ENCODE results near the gene LMLN.

Gene LMLN

DNA sequence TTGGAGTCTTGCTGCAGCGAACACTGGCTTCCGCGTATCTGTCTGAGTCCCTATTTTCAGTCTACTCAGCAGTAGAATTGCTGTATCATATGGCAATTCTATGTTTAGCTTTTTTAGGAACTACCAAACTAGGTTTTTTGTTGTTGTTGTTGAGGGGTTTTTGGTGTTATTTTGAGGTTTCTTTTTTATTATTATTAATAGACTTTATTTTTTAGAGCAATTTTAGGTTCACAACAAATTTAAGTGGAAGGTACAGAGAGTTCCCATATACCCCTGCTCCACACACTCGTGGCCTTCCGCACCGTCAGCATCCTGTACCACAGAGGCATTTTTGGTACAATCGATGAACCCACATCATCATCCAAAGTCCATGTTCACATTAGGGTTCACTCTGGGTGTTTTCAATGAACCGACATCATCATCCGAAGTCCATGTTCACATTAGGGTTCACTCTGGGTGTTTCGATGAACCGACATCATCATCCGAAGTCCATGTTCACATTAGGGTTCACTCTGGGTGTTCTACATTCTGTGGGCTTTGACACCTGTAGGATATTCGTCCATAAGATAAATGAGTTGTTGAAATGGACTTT is 67.9 kb downstream of the LMLN start:
- no peak for FAIRE-seq

DNA sequence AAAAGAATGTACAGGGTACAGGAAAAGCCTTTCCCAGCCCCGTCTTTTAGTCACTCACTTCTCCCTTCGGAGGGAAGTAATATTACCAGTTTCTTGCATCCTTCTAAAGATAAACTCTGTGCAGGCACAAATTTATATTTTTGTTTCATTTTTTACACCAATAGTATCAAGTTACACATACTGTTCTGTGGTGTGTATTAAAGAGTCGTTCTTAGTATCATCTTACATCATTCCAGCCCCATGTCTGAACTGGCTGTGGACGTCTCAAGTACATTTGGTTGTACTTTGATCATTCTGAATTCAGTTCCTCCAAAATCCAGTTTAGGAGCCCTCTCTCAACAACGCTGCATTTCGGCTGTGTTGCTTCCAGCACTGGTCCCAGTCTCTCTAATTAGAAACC is 68.7 kb downstream of the LMLN start:
- FAIRE-seq, result no peak

DNA sequence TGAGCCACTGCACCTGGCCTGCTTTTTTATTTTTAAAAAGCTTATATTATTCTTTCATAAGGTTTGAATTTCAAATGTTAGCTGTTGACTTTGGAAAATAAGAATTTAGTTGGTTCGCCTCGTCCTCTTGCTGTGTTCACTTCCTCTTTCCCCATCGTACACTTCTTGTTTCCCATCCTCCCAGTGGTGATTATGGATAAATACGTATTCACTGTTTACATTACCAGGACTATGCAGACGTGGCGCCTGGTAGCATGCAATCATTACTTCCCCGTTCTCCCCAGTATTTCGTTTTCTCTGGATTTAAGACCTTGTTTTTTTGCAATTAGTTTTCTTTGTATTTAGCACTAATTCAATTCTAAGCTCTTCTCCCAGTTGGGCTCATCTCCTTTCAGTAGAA is 70.1 kb downstream of the LMLN start:
- no peak for FAIRE-seq

DNA sequence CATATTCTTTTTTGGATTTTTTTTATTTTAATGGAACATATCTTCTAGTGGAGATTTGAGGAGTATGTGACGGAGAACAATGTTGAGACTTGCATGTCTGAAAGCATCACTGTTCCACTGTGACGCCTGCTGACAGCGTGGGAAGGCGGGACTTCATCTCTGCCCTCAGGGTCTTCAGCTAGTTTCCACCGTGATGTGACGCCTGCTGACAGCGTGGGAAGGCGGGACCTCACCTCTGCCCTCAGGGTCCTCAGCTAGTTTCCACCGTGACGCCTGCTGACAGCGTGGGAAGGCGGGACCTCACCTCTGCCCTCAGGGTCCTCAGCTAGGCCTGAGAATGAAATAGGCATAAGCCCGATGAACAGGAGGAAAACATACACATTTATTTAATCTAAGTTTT is 70.7 kb downstream of the LMLN start:
- FAIRE-seq, result no peak

DNA sequence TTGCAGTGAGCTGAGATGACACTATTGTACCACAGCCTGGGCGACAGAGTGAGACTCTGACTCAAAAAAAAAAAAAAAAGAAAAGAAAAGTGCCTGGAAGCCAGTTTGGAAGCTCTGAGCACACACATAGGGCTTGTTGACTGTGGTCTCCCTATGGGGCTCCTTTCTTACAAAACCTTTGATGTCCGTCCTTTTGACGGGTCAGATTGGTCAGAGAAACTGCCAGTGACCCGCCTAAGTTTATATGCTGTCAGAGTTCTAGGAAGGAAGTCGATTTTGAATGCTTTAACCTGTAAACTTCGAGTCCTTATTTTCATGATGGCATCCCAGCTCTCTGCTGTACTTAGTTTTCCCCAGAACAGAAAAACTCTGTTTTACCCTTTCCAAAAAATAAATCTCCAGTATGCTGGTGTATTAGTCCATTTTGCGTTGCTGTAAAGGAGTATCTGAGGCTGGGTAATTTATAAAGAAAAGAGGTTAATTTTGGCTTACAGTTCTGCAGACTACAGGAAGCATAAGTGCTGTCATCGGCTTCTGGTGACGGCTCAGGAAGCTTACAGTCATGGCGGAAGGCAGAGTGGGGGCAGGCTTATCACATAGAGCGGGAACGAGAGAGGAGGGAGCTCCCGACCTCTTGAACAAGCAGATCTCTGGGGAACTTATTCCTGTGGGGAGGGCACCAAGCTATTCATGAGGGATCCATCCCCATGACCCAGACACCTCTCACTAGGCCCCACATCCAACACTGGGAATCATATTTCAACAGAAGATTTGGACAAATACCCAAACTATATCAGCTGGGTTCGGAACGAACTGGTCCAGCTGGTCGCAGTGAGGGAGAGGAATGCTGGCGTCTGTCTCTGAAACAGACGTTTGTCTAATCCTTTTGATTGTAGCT is 72.3 kb downstream of the LMLN start:
- no peak for FAIRE-seq

DNA sequence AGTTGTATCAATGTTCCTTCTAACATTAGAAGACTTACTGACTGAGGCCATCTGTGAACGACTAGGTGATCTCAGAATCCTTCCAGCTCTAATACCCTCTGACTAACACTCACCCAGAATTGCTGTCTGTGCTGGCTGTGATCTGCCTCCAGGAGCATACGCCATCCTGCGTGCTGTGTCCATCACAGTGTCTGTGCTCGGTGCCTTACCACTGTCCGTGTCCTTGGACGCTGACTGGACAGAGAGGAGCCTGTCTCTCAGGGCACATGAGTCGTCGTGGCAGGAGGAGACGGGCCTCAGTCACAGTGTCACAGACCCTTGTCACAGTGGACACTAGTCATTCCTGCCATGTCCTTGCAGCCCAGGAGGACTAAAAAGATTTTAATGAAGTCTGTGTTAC is 83.1 kb downstream of the LMLN start:
- FAIRE-seq, result no peak

DNA sequence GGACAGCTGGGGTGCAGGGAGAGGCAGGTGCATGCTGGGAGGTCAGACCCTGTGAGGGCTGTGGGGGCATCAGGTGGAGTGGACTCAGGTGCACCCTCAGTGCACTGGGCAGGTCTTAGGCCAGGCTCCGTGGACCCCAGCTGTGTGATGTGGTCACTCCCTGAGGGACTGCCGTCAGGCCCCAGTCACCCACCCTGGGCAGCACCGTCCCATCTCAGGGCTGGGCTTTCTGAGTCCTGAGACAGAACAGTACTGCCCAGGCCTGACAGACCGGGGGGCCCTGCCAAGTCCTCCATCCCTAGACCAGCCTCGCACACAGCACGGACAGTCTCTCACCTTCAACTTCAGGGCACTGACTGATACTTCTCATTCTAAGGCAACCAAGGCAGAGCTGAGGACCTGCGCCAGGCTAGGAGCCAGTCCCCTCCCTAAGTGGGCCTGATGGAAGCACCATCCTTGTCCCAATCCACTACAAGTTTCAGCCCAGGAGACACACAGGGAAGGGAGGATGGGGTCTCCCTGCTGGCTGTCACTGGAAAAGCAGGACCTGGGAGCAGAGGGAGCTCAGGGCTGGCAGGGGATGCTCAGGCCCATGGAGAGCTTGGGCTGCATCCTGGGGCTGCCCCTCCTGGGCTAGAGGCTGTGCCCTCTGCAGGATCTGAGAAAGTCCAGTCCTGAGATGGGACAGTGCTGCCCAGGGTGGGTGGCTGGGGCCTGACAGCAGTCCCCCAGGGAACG is 86.3 kb downstream of the LMLN start:
- FAIRE-seq, result no peak

DNA sequence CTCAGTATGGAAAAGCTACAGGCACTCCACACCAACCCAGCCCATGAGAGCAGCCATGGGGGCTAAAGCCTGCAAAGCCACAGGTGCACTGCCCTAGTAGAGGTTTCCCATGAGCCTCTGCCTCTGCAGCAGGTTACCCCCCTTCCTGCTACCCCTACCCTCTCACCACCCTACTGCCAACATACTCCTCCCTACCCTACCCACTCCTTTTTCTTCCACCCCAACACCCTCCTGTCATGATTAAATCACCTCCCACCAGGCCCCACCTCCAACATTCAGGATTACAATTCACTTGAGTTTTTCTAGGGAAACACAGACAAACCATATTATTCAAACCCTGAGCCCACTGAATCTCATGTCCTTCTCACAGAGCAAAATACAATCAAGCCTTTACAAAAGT is 88.4 kb downstream of the LMLN start:
- no peak for FAIRE-seq

DNA sequence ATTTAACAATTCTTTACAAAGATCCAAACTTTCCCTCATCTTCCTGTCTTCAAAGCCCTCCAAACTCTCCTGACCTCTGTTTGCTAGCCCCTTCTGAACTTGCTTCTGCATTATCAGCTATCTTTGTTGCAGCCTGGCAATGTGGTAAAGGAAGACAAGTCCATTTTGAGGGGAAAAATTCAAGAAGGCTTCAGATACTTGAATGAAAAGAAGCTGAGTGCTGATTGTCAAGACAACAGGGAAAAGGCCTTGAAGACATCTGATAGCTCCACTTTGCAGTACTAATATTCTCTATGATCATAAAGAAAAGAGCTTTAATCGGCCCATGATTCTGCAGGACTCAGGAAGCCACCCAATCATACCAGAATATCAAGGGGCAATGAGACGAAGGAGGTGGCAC is 91.8 kb downstream of the LMLN start:
- FAIRE-seq, result no peak

DNA sequence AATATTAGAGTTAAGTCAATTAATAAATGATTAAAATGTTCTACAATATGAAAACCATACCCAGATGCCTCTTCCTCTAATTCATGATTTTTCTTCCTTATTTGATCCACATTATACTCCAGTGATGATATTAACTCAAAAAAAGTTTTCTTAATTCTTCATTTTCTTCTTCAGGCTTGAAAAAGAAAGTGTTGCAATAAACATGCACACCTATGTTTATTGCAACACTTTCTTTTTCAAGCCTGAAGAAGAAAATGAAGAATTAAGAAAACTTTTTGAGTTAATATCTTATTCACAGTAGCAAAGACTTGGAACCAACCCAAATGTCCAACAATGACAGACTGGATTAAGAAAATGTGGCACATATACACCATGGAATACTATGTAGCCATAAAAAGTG is 93.4 kb downstream of the LMLN start:
- FAIRE-seq, result peak; percentile 78

DNA sequence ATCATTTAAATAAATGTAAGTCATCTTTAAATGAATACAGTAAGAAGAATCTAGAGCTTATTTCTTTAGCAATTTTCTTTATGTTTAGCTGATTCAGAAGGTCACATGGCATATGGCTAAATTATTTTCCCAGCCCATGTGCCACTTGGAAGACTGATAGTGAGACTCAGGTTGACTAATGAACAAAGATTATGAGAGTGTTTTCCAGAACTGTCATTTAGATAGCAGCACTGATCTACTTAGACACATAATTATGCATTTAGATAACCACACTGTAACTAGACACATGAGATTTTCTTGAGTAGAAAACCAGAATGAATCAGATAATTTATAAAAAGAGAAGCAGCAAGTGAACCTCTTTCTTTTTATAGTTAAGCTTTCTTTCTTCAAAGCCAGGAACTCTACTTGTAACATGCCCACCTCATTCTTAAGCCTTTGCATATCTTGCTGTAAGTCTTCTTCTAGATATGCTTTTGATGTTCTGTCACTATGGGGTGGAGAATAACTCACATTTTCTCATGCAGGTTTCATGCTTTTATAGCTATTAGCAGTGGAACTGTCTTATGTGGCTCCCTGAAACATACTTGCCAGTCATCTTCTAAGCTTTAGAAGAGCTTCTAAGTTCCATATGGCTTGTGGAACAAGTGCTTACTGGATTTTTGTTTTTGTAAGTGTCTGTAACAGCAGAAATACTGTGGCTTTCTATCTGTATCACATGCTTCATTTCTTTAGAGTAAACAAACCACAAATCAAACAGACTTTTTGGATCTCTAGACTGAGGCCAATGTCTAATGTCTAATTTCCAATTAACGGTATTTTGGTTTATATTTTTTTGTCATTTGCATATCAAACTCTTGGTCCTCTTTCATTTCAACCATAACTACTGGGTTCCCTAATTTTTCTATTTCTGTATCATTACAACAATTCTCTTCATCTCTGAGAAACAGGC is 101.4 kb downstream of the LMLN start:
- FAIRE-seq, result no peak

DNA sequence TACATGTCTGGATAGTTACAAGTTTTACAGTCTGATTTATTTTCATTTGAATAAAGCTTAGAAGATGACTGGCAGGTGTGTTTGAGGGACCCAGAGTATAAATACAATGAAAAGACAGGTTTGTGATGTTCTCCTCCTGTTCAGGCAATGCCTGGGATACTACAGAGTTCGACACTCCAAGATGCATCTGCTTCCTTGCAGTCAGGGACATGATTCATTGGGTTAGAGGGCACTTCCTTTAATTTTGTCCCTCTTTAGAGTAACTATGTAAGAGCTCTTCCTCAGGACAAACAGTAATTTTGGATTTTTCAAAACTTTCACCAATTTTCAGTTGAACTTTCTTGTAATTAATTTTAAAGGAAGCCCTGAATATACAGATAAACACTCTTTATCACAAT is 102.0 kb downstream of the LMLN start:
- FAIRE-seq, result no peak

DNA sequence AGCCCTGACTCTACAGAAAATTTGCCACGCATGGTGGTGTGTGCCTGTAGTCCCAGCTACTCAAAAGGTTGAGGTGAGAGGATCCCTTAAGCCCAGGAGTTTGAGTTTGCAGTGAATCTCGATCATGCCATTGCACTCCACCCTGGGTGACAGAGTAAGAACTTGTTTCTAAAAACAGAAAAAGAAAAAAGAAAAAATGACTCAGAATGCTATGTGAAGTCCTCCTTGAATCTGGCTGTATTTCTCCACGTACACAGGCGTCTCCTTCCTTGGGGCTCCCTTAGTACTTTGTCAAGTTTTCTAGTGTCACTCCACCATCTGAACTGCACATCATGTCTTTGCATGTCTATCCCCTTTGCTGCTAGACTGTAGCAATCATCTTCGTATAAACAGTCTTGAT is 104.4 kb downstream of the LMLN start:
- FAIRE-seq, result no peak

DNA sequence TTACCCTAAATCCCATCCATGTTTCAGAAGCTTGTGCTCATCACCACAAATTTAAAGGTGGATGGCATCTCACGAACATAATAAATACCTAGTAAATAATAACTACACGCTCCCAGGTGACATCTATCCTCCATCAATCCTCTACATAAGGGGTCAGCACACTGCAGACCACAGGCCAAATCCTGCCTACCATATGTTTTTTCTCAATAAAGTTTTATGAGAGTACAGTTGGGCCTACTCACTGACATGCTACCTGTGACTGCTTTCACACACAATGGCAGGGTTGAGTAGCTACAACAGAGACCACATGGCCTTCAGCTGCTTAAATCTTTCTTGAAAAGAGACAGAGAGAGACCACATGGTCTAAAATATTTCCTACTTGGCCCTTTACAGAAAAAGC is 105.9 kb downstream of the LMLN start:
- no peak for FAIRE-seq

DNA sequence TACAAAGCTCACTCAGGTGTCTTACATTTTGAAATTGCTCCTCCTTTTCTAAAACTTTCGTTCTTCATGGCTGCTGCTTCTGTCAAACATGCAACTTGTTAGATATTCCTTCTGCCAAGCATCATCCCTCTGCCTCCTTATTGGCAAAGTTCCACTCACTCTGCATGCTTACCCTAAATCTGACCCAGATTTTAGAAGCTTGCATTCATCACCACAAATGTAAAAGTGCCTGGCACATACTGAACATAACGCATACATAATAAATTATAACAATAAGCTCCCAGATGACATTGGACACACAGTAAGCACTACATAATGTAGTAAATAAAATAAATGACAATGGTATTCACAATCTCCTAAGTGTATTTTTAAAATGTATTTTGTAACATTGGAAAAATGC is 107.4 kb downstream of the LMLN start:
- FAIRE-seq, result no peak

DNA sequence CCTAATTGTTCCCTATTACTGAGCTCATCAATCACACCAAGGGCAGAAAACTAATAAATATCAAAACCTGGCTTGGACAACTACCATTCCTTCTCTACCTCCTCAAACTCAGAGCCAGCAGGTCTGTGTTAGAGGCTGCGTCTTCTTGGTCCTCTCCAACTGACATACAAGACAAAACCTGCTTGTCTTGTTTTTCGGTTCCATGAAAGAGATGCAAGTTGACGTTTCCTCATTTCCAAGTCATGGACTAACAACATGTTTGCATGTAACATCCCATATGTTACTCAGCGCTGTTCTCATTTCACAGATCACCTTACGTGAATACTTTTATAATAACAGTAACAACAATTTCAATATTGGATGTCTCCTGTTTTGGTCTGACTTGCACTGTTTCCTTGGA is 110.9 kb downstream of the LMLN start:
- FAIRE-seq, result no peak

DNA sequence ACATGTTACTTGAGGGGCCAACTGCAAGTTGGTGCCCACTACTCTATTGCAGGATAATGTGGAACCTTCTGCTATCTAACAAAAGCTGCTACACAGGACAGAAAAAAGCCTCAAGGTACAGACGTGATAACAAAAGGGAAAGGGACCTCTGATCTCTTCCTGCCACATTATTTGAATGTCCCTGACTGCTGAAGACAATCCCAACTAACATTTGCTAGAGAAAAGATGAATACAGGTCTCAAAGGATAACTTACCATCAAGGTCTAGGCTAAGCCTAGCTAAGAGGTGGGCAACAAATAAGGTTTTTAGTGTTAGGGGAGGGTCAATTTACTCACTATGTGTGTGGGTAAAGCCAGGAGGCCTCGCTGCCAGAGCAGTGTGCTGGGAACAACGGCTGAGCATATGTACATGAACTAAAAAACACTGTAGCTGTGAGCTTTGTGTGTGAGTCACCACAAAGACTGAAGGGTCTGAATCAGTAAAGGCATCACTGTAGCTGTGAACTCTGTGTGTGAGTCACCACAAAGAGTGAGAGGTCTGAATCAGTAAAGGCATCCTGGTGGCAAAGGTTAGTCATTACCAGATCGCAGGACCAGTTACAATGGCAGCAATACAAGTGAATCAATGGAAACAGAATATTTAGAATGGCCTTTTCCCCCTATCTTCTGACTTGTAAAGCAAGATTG is 111.7 kb downstream of the LMLN start:
- FAIRE-seq, result no peak

DNA sequence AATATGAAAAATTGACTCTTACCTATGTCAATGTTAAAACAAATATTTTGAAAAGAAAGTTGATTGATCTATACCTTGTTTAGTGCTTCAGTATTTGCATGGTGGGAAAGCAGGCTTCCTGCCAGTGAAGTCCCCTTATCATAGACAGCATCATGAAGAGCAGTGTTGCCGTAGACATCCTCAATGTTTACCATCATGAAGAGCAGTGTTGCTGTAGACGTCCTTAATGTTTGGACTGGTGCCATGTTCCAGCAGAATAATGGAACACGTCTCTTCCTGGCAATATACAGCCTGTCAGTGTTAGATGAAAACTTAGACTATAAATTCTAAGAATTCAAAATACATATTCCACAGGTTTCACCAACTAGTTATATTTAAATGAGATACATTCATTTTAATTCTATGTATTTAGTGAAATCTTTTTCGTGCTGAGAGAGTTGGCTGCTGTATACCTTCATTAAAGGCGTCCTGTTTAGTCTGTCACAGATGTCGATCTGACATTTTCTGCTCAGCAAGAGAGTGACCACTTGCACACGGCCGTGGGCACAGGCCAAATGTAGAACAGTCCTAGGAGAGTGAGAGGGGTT is 116.8 kb downstream of the LMLN start:
- FAIRE-seq, result no peak

DNA sequence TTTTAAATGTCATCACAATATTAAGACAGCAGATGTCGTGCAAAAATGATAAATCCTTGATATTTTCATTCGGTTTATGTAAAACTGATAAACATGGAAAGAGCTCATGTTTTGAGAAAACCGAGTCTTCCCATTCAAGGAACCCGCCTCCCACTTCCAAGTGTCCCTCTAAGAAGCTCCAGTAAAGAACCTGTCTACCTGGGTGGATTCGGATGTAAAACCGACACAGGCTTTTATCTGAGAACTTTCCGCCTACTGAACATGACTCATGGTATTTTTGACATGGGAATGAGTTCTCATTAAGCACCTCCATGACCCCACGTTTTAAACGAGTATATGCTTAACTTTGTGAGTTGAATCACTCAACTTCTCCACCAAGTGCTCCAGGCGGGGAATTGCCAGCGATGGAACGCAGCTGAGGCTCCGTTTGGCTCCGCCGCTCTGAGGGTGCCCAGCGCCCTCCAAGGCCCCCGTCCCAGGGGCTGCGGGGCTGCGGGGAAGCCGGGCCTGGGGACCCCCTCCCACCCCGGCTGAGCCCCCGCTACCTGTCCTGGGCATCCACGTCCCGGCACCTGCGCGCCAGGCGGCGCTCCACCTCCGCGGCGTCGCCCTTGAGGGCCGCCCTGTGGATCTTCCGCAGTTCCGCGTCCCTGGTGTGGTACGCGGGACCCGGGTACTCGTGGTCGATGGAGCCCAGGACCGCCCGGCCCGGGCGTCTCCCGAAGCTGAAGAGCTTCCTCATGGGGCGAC is 119.9 kb downstream of the LMLN start:
- FAIRE-seq, result no peak

DNA sequence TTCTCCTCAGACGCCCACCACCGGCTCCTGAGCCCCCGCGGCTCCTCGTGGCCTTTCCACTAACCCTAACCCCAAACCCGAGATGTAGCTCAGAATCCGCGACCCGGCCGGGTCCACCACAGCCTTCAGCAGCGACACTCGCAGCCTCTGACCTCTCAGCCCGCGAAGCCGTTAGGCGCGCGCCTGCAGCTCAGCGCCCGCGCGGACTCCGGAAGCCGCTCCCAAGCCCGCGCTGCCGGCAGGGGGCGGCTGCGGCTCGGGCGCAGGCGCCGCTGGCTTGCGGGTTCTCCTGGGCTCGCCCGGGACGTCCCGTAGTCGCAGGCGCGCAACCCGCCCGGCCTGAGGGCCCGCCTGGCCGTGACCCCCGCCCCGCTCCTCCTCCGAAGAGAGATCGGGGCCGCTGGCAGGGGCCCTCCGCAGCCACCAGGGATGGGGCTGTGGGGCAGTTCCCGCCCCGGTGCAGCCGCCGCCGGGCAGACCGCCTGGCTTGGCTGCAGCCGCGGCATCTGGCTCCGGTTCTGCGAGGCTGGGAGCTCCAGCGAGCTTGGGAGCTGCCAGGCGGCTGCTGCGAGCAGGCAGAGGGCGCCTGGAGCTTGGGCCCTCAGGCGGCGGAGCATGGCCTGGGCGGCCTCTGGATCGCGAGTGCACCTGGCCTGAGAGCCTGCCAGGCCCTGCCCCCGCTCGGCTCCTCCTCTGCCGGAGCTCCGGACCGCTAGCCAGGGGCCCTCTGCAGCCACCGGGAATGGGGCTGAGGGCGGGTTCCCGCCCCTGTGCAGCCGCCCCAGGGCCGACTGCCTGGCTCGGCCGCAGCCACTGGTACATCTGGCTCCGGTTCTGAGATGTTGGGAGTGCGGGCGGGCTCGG is 120.7 kb downstream of the LMLN start:
- no peak for FAIRE-seq

Measured in G401.6 (cell line).